ENCODE data around the gene TMEM247.

TMEM247 gene
- total RNA-seq: 0 reads per million in 3 donors

DNA sequence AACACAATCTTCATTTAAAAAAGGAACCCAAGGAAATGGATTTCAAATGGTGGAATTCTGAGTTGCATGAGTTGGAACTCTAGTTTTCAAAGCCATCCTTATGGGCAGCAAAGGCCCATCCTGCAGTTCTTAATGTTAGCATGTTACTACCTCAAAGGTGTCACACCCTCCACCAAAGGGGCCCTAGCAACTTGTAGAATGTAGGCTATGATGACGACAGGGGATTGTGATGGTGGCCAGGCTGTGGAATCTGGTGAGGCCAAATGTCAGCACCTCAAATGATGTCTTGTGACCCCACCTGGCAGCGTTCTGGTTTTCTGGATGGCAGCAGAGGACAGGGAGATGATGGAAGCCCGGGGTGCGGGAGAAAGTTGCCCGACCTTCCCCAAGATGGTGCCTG, at the start of gene TMEM247:
TSS of gene TMEM247 (plus strand) at position 301 of the 400 bp plus-strand sequence.
- Histone ChIP-seq H3K36me3 (ENCODE audit: control insufficient read depth, insufficient read depth, low read length) (no peaks in the 10 kb centered on the region), H3K27ac (ENCODE audit: insufficient read depth, low read length, poor library complexity, severe bottlenecking) (no peak within 1 kb of the TSS), H3K4me3 (ENCODE audit: insufficient read depth, low read depth, low read length, poor library complexity, severe bottlenecking) (no peak within 1 kb of the TSS), H3K4me1 (ENCODE audit: control insufficient read depth, insufficient read depth, low read length, poor library complexity, severe bottlenecking) (peaks cover 6% of the 10 kb centered on the region), H3K9me3 (ENCODE audit: control insufficient read depth, low read length) (no peaks in the 10 kb centered on the region), H3K27me3 (replicated peaks; ENCODE audit: control insufficient read depth, insufficient read depth, low read length, poor library complexity, severe bottlenecking) (no peaks in the 10 kb centered on the region)
- no peak for DNase-seq

DNA sequence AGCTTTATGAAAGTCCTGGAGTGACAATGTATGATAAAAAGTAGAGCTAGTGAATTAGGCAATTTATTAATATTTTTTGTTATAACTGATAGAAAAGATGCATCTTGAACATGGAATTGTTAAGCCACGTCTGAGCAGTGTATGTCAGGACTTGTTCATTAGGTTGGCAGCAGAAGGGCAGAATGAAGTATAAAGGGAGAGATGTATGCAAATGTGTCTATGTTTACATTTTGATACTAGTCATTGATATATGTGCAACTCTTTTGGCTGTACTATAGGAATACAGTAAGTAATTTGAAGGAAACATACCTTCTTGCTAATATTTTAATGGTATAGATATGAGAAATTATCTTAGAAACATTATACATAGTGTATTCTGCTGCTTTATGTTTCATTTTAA, 49.0 kb upstream of the TMEM247 start:
- DNase-seq: no peak
- no peaks in the 10 kb centered on the region for H3K27me3 ChIP-seq (replicated peaks; ENCODE audit: control insufficient read depth, insufficient read depth, low read length, poor library complexity, severe bottlenecking)
- H3K27ac ChIP-seq (ENCODE audit: insufficient read depth, low read length, poor library complexity, severe bottlenecking): no peak overlapping the region
- H3K36me3 ChIP-seq (ENCODE audit: control insufficient read depth, insufficient read depth, low read length): no peaks in the 10 kb centered on the region
- H3K4me3 ChIP-seq (ENCODE audit: insufficient read depth, low read depth, low read length, poor library complexity, severe bottlenecking): no peak overlapping the region
- peaks cover 6% of the 10 kb centered on the region for H3K4me1 ChIP-seq (ENCODE audit: control insufficient read depth, insufficient read depth, low read length, poor library complexity, severe bottlenecking)
- no peaks in the 10 kb centered on the region for H3K9me3 ChIP-seq (ENCODE audit: control insufficient read depth, low read length)

DNA sequence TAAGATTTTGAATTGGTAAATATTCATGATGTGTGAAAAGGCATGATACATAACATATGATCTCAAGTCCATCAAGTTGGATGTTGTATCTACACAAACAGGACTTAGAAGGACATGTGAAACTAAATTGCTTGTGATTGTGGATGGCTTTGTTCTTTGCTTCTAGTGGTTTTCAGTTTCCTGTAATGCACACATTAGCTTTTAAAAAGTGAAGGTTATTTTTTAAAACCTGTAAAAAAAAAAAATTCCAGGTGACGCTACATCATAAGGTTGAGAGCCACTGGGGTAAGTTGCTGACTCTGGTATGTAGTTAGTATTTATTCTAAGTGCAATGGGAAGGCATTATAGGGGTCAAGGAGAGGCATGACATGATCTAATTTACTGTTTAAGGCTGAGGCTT, 48.4 kb upstream of the TMEM247 start:
- no peaks in the 10 kb centered on the region for H3K27me3 ChIP-seq (replicated peaks; ENCODE audit: control insufficient read depth, insufficient read depth, low read length, poor library complexity, severe bottlenecking)
- H3K36me3 ChIP-seq (ENCODE audit: control insufficient read depth, insufficient read depth, low read length): no peaks in the 10 kb centered on the region
- no peak overlapping the region for H3K4me3 ChIP-seq (ENCODE audit: insufficient read depth, low read depth, low read length, poor library complexity, severe bottlenecking)
- H3K4me1 ChIP-seq (ENCODE audit: control insufficient read depth, insufficient read depth, low read length, poor library complexity, severe bottlenecking): peaks cover 6% of the 10 kb centered on the region
- H3K27ac ChIP-seq (ENCODE audit: insufficient read depth, low read length, poor library complexity, severe bottlenecking): no peak overlapping the region
- no peak for DNase-seq
- no peaks in the 10 kb centered on the region for H3K9me3 ChIP-seq (ENCODE audit: control insufficient read depth, low read length)

DNA sequence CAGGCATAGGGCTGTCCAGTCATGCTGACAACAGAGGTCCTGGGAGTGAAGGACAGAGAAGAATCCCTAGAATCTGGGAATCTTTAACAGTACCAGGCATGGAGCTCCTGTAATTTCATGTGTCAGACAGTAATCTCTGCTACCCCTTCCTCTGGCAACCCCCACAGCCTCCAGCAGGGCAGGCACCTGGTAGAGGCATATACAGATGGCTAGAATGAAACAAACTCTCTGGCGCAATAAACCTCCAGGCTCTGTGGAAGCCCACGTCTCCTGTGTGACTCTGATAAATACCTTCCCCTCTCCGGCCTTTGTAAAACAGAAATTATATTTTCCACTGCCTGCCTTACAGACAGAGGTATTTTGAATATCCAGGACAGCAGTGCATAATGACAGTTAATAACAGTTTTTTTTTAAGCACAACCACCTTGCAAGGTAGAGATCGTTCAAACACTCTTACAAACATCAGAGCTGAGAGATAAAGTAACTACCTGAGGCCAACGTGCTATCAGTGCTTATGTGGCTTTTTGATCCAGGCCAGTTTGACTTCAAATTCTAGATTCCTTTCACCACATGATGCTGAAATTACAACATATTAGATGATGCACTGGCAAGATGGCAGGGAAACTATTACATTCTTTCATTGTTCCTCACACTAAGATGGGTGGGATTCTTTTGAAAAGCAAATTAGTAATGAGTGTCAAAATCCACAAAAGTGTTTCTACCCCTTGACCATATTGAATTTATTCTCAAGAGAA, 47.7 kb upstream of the TMEM247 start:
- Histone ChIP-seq H3K27me3 (replicated peaks; ENCODE audit: control insufficient read depth, insufficient read depth, low read length, poor library complexity, severe bottlenecking) (no peaks in the 10 kb centered on the region), H3K4me3 (ENCODE audit: insufficient read depth, low read depth, low read length, poor library complexity, severe bottlenecking) (no peak overlapping the region), H3K27ac (ENCODE audit: insufficient read depth, low read length, poor library complexity, severe bottlenecking) (no peak overlapping the region), H3K4me1 (ENCODE audit: control insufficient read depth, insufficient read depth, low read length, poor library complexity, severe bottlenecking) (peaks cover 6% of the 10 kb centered on the region), H3K9me3 (ENCODE audit: control insufficient read depth, low read length) (no peaks in the 10 kb centered on the region), H3K36me3 (ENCODE audit: control insufficient read depth, insufficient read depth, low read length) (no peaks in the 10 kb centered on the region)
- no peak for DNase-seq

DNA sequence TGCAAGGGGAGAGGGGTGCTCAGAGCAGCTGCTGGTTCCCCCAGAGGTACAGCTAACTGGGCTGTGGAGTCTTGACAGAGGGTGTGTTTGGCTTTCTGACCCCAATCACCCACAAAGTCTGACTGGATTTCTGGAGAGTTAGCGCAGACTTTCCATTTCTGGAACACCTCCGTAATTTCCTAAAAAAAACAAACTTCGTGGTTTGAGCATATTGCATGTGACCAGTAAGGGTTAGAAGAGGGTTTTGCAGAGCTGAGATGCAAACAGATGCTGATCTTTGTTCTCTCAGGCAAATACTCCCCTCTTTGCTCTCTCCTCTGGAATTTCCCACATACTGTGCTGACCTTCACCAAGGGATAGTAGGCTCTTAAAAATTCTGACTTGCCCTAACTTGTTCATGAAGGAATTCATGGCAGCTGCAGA, 44.5 kb upstream of the TMEM247 start:
- peaks cover 11% of the 10 kb centered on the region for H3K4me1 ChIP-seq (ENCODE audit: control insufficient read depth, insufficient read depth, low read length, poor library complexity, severe bottlenecking)
- no peak overlapping the region for H3K4me3 ChIP-seq (ENCODE audit: insufficient read depth, low read depth, low read length, poor library complexity, severe bottlenecking)
- H3K9me3 ChIP-seq (ENCODE audit: control insufficient read depth, low read length): no peaks in the 10 kb centered on the region
- H3K36me3 ChIP-seq (ENCODE audit: control insufficient read depth, insufficient read depth, low read length): no peaks in the 10 kb centered on the region
- H3K27ac ChIP-seq (ENCODE audit: insufficient read depth, low read length, poor library complexity, severe bottlenecking): no peak overlapping the region
- no peaks in the 10 kb centered on the region for H3K27me3 ChIP-seq (replicated peaks; ENCODE audit: control insufficient read depth, insufficient read depth, low read length, poor library complexity, severe bottlenecking)
- no peak for DNase-seq

DNA sequence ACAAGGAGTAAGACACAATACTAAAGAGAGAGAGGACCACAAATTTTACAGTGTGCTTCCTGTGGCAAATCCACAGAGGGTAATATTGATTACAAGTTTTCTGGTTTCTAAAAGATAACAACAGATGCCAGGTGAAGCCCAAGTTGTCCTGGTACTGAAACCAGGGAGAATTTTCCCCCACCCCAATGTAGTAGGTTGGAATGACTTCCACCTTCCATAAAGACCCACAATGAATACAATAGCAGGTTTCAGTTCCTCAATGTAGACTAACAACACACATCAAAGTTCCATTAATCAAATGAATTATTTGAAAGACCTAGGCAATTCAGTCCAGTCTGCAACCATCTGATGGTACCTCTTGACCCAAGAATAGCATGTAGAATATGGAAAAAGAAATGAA, 44.0 kb upstream of the TMEM247 start:
- DNase-seq: no peak
- no peak overlapping the region for H3K4me3 ChIP-seq (ENCODE audit: insufficient read depth, low read depth, low read length, poor library complexity, severe bottlenecking)
- H3K27ac ChIP-seq (ENCODE audit: insufficient read depth, low read length, poor library complexity, severe bottlenecking): no peak overlapping the region
- H3K27me3 ChIP-seq (replicated peaks; ENCODE audit: control insufficient read depth, insufficient read depth, low read length, poor library complexity, severe bottlenecking): no peaks in the 10 kb centered on the region
- peaks cover 16% of the 10 kb centered on the region for H3K4me1 ChIP-seq (ENCODE audit: control insufficient read depth, insufficient read depth, low read length, poor library complexity, severe bottlenecking)
- no peaks in the 10 kb centered on the region for H3K9me3 ChIP-seq (ENCODE audit: control insufficient read depth, low read length)
- no peaks in the 10 kb centered on the region for H3K36me3 ChIP-seq (ENCODE audit: control insufficient read depth, insufficient read depth, low read length)

DNA sequence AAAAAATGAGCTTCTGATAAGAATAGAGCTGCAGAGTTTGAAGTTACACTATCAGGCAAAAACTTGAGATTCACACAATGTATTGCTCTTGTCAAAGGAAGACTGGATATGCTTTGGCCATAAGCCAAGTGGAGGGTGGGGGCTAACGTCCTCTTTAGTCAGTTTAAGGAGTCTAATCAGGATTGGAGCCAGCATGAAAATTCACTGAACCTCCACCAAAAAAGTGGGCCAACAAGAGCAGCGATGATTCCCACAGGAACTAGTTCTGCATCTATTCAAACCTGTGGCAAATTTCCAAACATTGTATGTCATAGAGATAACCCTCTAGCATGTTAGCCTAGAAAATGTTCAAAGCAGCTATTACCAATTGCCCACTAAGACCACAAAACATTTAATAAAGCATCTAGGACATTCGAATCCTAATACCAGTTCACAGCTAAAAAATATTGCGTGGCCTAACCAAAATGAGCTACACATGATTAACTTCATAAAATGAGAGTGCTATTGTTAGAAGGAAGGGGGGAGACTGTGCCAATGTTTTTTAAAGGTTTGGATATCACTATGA, 43.5 kb upstream of the TMEM247 start:
- Histone ChIP-seq H3K36me3 (ENCODE audit: control insufficient read depth, insufficient read depth, low read length) (no peaks in the 10 kb centered on the region), H3K9me3 (ENCODE audit: control insufficient read depth, low read length) (no peaks in the 10 kb centered on the region), H3K27ac (ENCODE audit: insufficient read depth, low read length, poor library complexity, severe bottlenecking) (no peak overlapping the region), H3K4me3 (ENCODE audit: insufficient read depth, low read depth, low read length, poor library complexity, severe bottlenecking) (no peak overlapping the region), H3K27me3 (replicated peaks; ENCODE audit: control insufficient read depth, insufficient read depth, low read length, poor library complexity, severe bottlenecking) (no peaks in the 10 kb centered on the region), H3K4me1 (ENCODE audit: control insufficient read depth, insufficient read depth, low read length, poor library complexity, severe bottlenecking) (peaks cover 21% of the 10 kb centered on the region)
- DNase-seq: no peak

DNA sequence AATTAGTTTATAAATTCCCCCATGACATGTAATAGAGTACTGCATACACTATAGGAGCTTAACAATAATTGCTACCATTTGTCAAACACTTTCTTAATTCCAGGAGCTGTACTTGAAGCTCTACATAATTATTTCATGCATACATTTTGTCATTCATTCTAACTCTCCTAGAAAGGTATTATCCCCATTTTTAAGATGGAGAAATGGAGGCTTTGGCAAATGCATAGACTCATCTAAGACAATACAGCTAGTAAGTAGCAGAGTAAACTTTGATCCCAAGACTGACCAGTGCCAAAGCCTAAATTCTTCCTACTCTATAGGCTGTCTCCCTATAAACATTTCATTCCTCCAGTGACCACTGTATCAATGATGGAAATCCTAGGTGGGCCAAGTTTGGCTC, 42.6 kb upstream of the TMEM247 start:
- Histone ChIP-seq H3K4me1 (ENCODE audit: control insufficient read depth, insufficient read depth, low read length, poor library complexity, severe bottlenecking) (peaks cover 16% of the 10 kb centered on the region), H3K27ac (ENCODE audit: insufficient read depth, low read length, poor library complexity, severe bottlenecking) (no peak overlapping the region), H3K9me3 (ENCODE audit: control insufficient read depth, low read length) (no peaks in the 10 kb centered on the region), H3K27me3 (replicated peaks; ENCODE audit: control insufficient read depth, insufficient read depth, low read length, poor library complexity, severe bottlenecking) (no peaks in the 10 kb centered on the region), H3K4me3 (ENCODE audit: insufficient read depth, low read depth, low read length, poor library complexity, severe bottlenecking) (no peak overlapping the region), H3K36me3 (ENCODE audit: control insufficient read depth, insufficient read depth, low read length) (no peaks in the 10 kb centered on the region)
- DNase-seq: no peak

DNA sequence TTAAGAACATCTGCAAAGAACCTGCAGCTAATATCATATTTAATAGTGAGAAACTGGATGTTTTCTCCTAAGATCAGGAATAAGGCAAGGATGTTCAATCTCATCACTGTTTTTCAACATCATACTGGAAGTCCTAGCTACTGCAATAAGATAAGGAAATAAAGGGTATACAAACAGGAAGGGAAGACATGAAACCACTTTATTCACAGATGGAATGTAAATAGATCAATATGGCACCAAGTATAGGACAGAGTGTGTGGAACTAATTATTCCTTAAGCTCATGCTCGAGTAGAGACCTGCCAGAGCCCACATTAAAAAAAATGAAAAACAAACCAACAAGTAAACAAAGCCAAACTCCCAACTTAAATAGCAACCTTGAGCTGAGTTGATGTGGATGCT, 41.3 kb upstream of the TMEM247 start:
- no peak overlapping the region for H3K4me3 ChIP-seq (ENCODE audit: insufficient read depth, low read depth, low read length, poor library complexity, severe bottlenecking)
- no peak overlapping the region for H3K27ac ChIP-seq (ENCODE audit: insufficient read depth, low read length, poor library complexity, severe bottlenecking)
- no peaks in the 10 kb centered on the region for H3K27me3 ChIP-seq (replicated peaks; ENCODE audit: control insufficient read depth, insufficient read depth, low read length, poor library complexity, severe bottlenecking)
- no peaks in the 10 kb centered on the region for H3K36me3 ChIP-seq (ENCODE audit: control insufficient read depth, insufficient read depth, low read length)
- no peaks in the 10 kb centered on the region for H3K9me3 ChIP-seq (ENCODE audit: control insufficient read depth, low read length)
- H3K4me1 ChIP-seq (ENCODE audit: control insufficient read depth, insufficient read depth, low read length, poor library complexity, severe bottlenecking): peaks cover 16% of the 10 kb centered on the region
- no peak for DNase-seq

DNA sequence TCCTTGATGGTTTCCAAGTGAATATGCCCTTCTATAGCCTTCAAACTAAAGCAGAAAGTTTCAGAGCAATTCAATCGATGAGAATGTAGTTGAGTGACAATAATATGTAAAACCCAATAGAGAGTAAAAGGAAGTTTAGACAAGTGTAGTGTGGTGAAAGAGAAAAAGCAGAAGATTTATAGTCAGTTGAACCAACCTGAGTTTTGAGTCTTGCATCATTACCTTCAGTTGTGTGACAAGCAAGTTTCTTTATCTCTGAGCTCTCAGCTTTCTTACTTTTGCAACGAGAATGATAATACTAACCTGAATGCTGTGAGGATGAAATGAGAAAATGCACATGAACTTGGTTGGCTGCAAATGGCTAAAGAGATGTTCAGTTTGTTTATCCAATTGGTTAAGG, 40.6 kb upstream of the TMEM247 start:
- Histone ChIP-seq H3K27me3 (replicated peaks; ENCODE audit: control insufficient read depth, insufficient read depth, low read length, poor library complexity, severe bottlenecking) (no peaks in the 10 kb centered on the region), H3K36me3 (ENCODE audit: control insufficient read depth, insufficient read depth, low read length) (no peaks in the 10 kb centered on the region), H3K27ac (ENCODE audit: insufficient read depth, low read length, poor library complexity, severe bottlenecking) (no peak overlapping the region), H3K4me1 (ENCODE audit: control insufficient read depth, insufficient read depth, low read length, poor library complexity, severe bottlenecking) (peaks cover 16% of the 10 kb centered on the region), H3K4me3 (ENCODE audit: insufficient read depth, low read depth, low read length, poor library complexity, severe bottlenecking) (no peak overlapping the region), H3K9me3 (ENCODE audit: control insufficient read depth, low read length) (no peaks in the 10 kb centered on the region)
- no peak for DNase-seq

All from effector memory CD4-positive, alpha-beta T cell (primary cell).